Esophagus squamous epithelium (tissue), 4 donors: Measurements from ENCODE around the gene ST6GAL1.
"Not testable (repeated sequence)": the region's sequence is repeated elsewhere in the genome, so short reads cannot be mapped to it uniquely, and the experiment has no call there.

Source experiments
- POLR2A ChIP-seq, 4 donors: fragments of 450-650 bp; IDR thresholded peaks; one replicate each; pipeline ENCODE4 v1.6.1; 2017; ENCODE audit warnings: antibody characterized with exemption in 4 of 4, mild to moderate bottlenecking in 4 of 4, moderate library complexity in 3 of 4
- TF ChIP-seq, protein P1 (sequence below), 6 experiments: fragments of 450-650 bp in 4 of 6; fragments of 200-600 bp in 2 of 6; sonication (generic) in 2 of 6; IDR thresholded peaks; one replicate each; pipeline ENCODE4 v1.5.1; 2016 to 2019; ENCODE audit warnings: antibody characterized with exemption in 6 of 6, mild to moderate bottlenecking in 4 of 6, moderate library complexity in 4 of 6

DNA sequence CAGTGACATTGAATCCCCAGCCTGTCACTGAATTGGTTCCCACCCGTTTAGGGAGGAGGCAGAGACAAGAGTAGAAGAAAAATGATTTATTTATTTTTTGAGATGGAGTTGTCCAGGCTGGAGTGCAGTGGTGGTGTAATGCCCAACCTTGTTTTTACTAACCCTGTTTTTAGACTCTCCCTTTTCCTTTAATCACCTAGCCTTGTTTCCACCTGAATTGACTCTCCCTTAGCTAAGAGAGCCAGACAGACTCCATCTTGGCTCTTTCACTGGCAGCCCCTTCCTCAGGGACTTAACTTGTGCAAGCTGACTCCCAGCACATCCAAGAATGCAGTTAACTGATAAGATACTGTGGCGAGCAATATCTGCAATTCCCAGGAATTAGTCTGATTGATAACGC is 80.1 kb downstream of the ST6GAL1 start:
- TF ChIP-seq, protein P1, sequence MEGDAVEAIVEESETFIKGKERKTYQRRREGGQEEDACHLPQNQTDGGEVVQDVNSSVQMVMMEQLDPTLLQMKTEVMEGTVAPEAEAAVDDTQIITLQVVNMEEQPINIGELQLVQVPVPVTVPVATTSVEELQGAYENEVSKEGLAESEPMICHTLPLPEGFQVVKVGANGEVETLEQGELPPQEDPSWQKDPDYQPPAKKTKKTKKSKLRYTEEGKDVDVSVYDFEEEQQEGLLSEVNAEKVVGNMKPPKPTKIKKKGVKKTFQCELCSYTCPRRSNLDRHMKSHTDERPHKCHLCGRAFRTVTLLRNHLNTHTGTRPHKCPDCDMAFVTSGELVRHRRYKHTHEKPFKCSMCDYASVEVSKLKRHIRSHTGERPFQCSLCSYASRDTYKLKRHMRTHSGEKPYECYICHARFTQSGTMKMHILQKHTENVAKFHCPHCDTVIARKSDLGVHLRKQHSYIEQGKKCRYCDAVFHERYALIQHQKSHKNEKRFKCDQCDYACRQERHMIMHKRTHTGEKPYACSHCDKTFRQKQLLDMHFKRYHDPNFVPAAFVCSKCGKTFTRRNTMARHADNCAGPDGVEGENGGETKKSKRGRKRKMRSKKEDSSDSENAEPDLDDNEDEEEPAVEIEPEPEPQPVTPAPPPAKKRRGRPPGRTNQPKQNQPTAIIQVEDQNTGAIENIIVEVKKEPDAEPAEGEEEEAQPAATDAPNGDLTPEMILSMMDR (IDR thresholded peaks at IDR 0.05): not testable (repeated sequence)
- not testable (repeated sequence) for TF ChIP-seq POLR2A (IDR thresholded peaks at IDR 0.05)
